H1 (cell line): ENCODE measurements around the gene OLA1. TPM values are rescaled to one million over a fixed set of nuclear protein-coding genes. Genes with fewer than 3 reads are reported as not detected.

Experiments
- CTCF ChIP-seq, 3 experiments: IDR thresholded peaks; 1 replicate in 2 of 3; 2 replicates in 1 of 3; pipeline versions ENCODE4 v1.5.1 to v1.6.1; 2011; ENCODE audit warnings: low read length in 3 of 3, mild to moderate bottlenecking in 3 of 3, inconsistent platforms in 2 of 3, low read depth in 1 of 3, moderate library complexity in 1 of 3; ENCODE audit not compliant: insufficient read depth in 1 of 3; ENCODE audit errors: control extremely low read depth in 1 of 3
- polyA plus RNA-seq, 7 experiments: library from polyadenylated mRNA; depleted of rRNA in 3 of 7; stranded (reverse) in 5 of 7; unstranded in 2 of 7; fragments of >200 nt in 5 of 7; fragments of 200-250 nt in 2 of 7; gene quantifications; 1 replicate in 5 of 7; 2 replicates in 1 of 7; 4 replicates in 1 of 7; pipeline versions ENCODE4 v1.2.1 to v1.2.3, GENCODE V29; 2011 to 2013; ENCODE audit warnings: missing spikeins in 2 of 7, mixed read lengths in 2 of 7
- total RNA-seq: library from RNA; stranded (reverse); fragmentation: NEBNext Ultra II Directional; extraction: Animal tissue kit (Norgen Biotek cat#: 25700); gene quantifications from 2 replicates; pipeline ENCODE4 v1.2.1, GENCODE V29; 2021

The OLA1 gene
- total and polyA plus RNA-seq, 2 of the 8 experiments (the other 6 are each of a cell fraction or from before 2014, with no cell fraction given) = 39.3 to 158 TPM

- no peak for TF ChIP-seq CTCF (IDR thresholded peaks at IDR 0.05; ENCODE audit: control extremely low read depth in 1 of 3, insufficient read depth in 1 of 3, low read depth in 1 of 3, low read length in 3 of 3)
Measured at GRCh38 chr2:174184504-174184903, 63.8 kb downstream of the OLA1 start (continued).
